ENCODE measurements around the gene ORMDL2. TPM values are rescaled to one million over a fixed set of nuclear protein-coding genes. Genes with fewer than 3 reads are reported as not detected.

Gene ORMDL2
- total RNA-seq, 2 experiments from 2014 or later: 52.7 to 67.1 TPM

DNA sequence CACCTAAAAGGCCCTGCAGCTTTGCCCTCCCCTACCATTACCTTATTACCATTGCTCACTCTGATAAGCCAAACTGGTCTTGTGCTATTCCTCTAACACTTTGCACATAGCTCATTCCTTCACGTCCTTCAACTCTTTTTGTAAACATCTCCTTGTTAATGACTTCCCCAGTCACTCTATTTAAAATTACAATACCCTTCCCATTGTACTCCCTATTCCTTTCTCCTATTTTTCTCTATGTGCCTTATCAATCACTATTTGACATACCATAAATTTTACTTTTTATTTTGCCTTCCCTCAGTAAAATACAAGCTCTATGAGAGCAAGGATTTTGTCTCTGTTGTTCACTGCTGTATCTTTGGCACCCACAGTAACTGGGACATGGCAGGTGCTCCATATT is 5.8 kb upstream of the ORMDL2 start:
- no peak overlapping the region for H3K27ac Mint-ChIP-seq
- DNase-seq: no peak
- no peak overlapping the region for H3K4me3 Mint-ChIP-seq
- POLR2A ChIA-PET: no interaction called here
- H3K4me1 Mint-ChIP-seq: peaks cover 40% of the 10 kb centered on the region
- peaks cover 31% of the 10 kb centered on the region for H3K36me3 Mint-ChIP-seq (ENCODE audit: low read depth)
- H3K9me3 Mint-ChIP-seq: no peaks in the 10 kb centered on the region
- no peaks in the 10 kb centered on the region for H3K27me3 Mint-ChIP-seq
- CTCF ChIA-PET: interaction anchor here (0.6 to 2.3 kb wide), 8 partner anchors 9 to 127 kb away, joined by 3 to 7 read pairs (median 3); partner anchors contain the start of gene DNAJC14

- ChIA-PET CTCF (interaction anchor here (0.9 kb wide), 1 partner anchor 11 kb away, joined by 3 read pairs; no protein-coding TSS in a partner anchor), POLR2A (no interaction called here)
- no peak for DNase-seq
- H3K27me3 Mint-ChIP-seq: no peaks in the 10 kb centered on the region
- H3K36me3 Mint-ChIP-seq (ENCODE audit: low read depth): peaks cover 30% of the 10 kb centered on the region
- H3K27ac Mint-ChIP-seq: no peak overlapping the region
- H3K4me3 Mint-ChIP-seq: no peak overlapping the region
- no peaks in the 10 kb centered on the region for H3K9me3 Mint-ChIP-seq
- H3K4me1 Mint-ChIP-seq: peaks cover 52% of the 10 kb centered on the region
Observed at GRCh38 chr12:55814257-55814656, 3.6 kb upstream of the ORMDL2 start.

- POLR2A ChIA-PET: no interaction called here
- Mint-ChIP-seq H3K27me3 (no peaks in the 10 kb centered on the region), H3K4me3 (no peak overlapping the region), H3K36me3 (ENCODE audit: low read depth) (peaks cover 33% of the 10 kb centered on the region), H3K4me1 (peaks cover 57% of the 10 kb centered on the region), H3K27ac (no peak overlapping the region), H3K9me3 (no peaks in the 10 kb centered on the region)
- DNase-seq: no peak
- CTCF ChIA-PET: interaction anchor here (0.6 kb wide), 1 partner anchor 9 kb away, joined by 3 read pairs; no protein-coding TSS in a partner anchor
Observed at GRCh38 chr12:55815473-55815872, 2.4 kb upstream of the ORMDL2 start.

- no peak overlapping the region for H3K27ac Mint-ChIP-seq
- H3K9me3 Mint-ChIP-seq: no peaks in the 10 kb centered on the region
- H3K4me3 Mint-ChIP-seq: no peak overlapping the region
- peaks cover 40% of the 10 kb centered on the region for H3K36me3 Mint-ChIP-seq (ENCODE audit: low read depth)
- H3K27me3 Mint-ChIP-seq: no peaks in the 10 kb centered on the region
- POLR2A ChIA-PET: interaction anchor here (0.6 to 1.0 kb wide), 3 partner anchors 7 to 290 kb away, joined by 3 to 5 read pairs (median 3); no protein-coding TSS in a partner anchor
- H3K4me1 Mint-ChIP-seq: peaks cover 50% of the 10 kb centered on the region
- no peak for DNase-seq
- CTCF ChIA-PET: interaction anchor here (0.6 to 1.6 kb wide), 9 partner anchors 13 to 124 kb away, joined by 3 to 10 read pairs (median 4); partner anchors contain the start of gene DNAJC14
Observed at GRCh38 chr12:55816881-55817344, 928 bp upstream of the ORMDL2 start.

DNA sequence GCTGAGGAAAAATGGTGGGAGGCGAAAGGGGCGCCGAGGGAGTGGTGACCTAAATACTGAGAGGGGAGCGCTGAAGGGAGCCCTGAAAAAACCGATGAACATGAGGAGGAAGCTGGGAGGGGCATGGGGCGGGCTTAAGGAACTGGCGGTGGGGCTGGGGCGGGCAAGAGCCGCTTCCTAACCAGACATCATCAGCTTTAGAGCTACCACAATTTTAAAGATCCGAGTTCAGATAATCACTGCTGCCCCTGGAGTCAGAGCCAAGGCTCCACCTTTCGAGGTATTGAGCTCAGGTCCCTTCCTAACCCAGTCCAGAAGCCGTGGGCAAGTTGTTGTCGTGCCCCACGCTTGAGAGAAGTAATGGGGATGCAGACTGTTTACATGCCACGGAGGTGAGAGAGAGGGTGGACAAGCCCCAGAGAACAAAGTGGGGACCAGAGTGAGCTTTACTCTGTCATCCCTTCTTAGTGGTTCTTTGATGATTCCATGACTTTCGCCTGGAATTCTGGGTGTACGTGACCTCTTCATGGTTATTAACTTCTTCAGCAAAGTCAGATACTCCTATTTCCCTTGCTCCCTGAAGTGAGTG is 393 bp downstream of the ORMDL2 start:
- DNase-seq: no peak
- Mint-ChIP-seq H3K4me3 (no peak overlapping the region), H3K27me3 (no peaks in the 10 kb centered on the region), H3K9me3 (no peaks in the 10 kb centered on the region), H3K36me3 (ENCODE audit: low read depth) (peaks cover 45% of the 10 kb centered on the region), H3K4me1 (peaks cover 43% of the 10 kb centered on the region), H3K27ac (no peak overlapping the region)
- POLR2A ChIA-PET: interaction anchor here (0.6 to 1.5 kb wide), 9 partner anchors 9 to 498 kb away, joined by 3 to 27 read pairs (median 3); partner anchors contain the start of genes CNPY2 and DNAJC14
- CTCF ChIA-PET: interaction anchor here (0.7 to 1.7 kb wide), 18 partner anchors 8 to 308 kb away, joined by 3 to 10 read pairs (median 3); partner anchors contain the start of gene DNAJC14

- Mint-ChIP-seq H3K36me3 (ENCODE audit: low read depth) (peaks cover 47% of the 10 kb centered on the region), H3K27ac (peak overlapping the region; percentile 6), H3K4me3 (no peak overlapping the region), H3K27me3 (no peaks in the 10 kb centered on the region), H3K4me1 (peaks cover 46% of the 10 kb centered on the region), H3K9me3 (no peaks in the 10 kb centered on the region)
- no peak for DNase-seq
- CTCF ChIA-PET: interaction anchor here (1.0 to 3.1 kb wide), 6 partner anchors 10 to 307 kb away, joined by 3 to 16 read pairs (median 4); partner anchors contain the start of gene DNAJC14
- POLR2A ChIA-PET: no interaction called here
Observed at GRCh38 chr12:55818886-55819285, 1.0 kb downstream of the ORMDL2 start.

DNA sequence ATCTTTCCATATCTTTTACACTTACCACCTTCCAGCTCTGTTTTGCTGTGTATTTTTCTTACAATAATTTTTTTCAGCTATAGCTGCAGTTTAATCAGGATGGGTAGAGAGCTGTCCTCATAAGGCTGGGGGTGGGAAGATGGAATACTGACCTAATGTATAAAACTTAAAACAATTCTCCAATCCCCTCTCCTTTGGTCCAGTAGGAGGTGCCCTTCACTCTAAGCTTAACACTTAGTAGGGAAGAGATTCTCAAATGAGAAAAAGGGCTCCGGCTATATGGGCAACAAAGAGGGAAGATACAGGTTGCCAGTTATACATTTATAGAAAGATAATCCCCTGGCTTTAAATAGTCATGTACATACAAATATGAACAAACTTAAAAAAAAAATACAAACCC is 2.8 kb downstream of the ORMDL2 start:
- H3K27ac Mint-ChIP-seq: no peak overlapping the region
- H3K4me1 Mint-ChIP-seq: peaks cover 47% of the 10 kb centered on the region

GRCh38 chr12:55822228-55822627 is 4.4 kb downstream of the ORMDL2 start:
- ChIA-PET CTCF (interaction anchor here (0.8 kb wide), 1 partner anchor 104 kb away, joined by 5 read pairs; no protein-coding TSS in a partner anchor), POLR2A (no interaction called here)
- no peaks in the 10 kb centered on the region for H3K9me3 Mint-ChIP-seq
- peaks cover 47% of the 10 kb centered on the region for H3K36me3 Mint-ChIP-seq (ENCODE audit: low read depth)
- DNase-seq: no peak
- no peak overlapping the region for H3K27ac Mint-ChIP-seq
- no peaks in the 10 kb centered on the region for H3K27me3 Mint-ChIP-seq
- H3K4me1 Mint-ChIP-seq: peaks cover 51% of the 10 kb centered on the region
- H3K4me3 Mint-ChIP-seq: no peak overlapping the region

More for the DNA sequence above, 2.8 kb downstream of the ORMDL2 start:
- POLR2A ChIA-PET: interaction anchor here (0.7 kb wide), 1 partner anchor 109 kb away, joined by 5 read pairs; no protein-coding TSS in a partner anchor
- CTCF ChIA-PET: interaction anchor here (0.7 to 3.1 kb wide), 6 partner anchors 8 to 134 kb away, joined by 3 to 16 read pairs (median 4); partner anchors contain the start of gene DNAJC14
- Mint-ChIP-seq H3K4me3 (no peak overlapping the region), H3K27me3 (no peaks in the 10 kb centered on the region), H3K9me3 (no peaks in the 10 kb centered on the region), H3K36me3 (ENCODE audit: low read depth) (peaks cover 41% of the 10 kb centered on the region)
- no peak for DNase-seq

- no peak for DNase-seq
- Mint-ChIP-seq H3K36me3 (ENCODE audit: low read depth) (peaks cover 55% of the 10 kb centered on the region), H3K27ac (peak overlapping the region; percentile 71), H3K4me1 (peaks cover 60% of the 10 kb centered on the region), H3K27me3 (no peaks in the 10 kb centered on the region), H3K9me3 (no peaks in the 10 kb centered on the region), H3K4me3 (no peak overlapping the region)
- CTCF ChIA-PET: interaction anchor here (1.4 to 1.6 kb wide), 2 partner anchors 11 to 173 kb away, joined by 4 to 5 read pairs; no protein-coding TSS in a partner anchor
- POLR2A ChIA-PET: no interaction called here
Observed at GRCh38 chr12:55823419-55823818, 5.6 kb downstream of the ORMDL2 start.

GRCh38 chr12:55824726-55825125 is 6.9 kb downstream of the ORMDL2 start:
- H3K4me3 Mint-ChIP-seq: peak overlapping the region; percentile 17
- peaks cover 52% of the 10 kb centered on the region for H3K4me1 Mint-ChIP-seq
- H3K27ac Mint-ChIP-seq: peak overlapping the region; percentile 70
- no peak for DNase-seq
- POLR2A ChIA-PET: interaction anchor here (0.7 kb wide), 1 partner anchor 110 kb away, joined by 5 read pairs; no protein-coding TSS in a partner anchor
- CTCF ChIA-PET: interaction anchor here (0.5 to 1.6 kb wide), 5 partner anchors 9 to 171 kb away, joined by 3 to 5 read pairs (median 3); no protein-coding TSS in a partner anchor
- peaks cover 51% of the 10 kb centered on the region for H3K36me3 Mint-ChIP-seq (ENCODE audit: low read depth)
- no peaks in the 10 kb centered on the region for H3K9me3 Mint-ChIP-seq
- H3K27me3 Mint-ChIP-seq: no peaks in the 10 kb centered on the region

DNA sequence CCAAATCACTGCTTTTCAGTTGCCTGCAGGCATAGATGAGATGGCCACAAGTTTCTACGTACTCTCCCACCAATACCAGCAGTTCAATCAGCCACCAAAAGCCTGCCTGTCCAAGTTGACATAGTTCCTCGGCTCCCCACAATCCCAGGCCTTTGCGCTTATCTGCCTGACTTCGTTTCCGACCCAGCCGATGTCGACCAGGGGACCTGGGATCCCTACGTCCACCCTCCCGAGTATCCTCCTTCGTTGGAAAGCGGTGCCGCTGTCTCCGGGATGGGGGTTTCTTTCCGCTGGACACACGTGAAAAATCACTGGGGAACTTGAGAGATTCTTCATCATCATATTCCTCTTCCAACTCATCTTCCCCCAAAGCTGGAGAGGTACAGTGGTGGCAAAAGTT is 10.0 kb downstream of the ORMDL2 start:
- no peak for DNase-seq
- H3K4me3 Mint-ChIP-seq: peak overlapping the region; percentile 96
- ChIA-PET CTCF (interaction anchor here (0.7 to 2.2 kb wide), 2 partner anchors 7 to 90 kb away, joined by 3 to 16 read pairs; no protein-coding TSS in a partner anchor), POLR2A (no interaction called here)
- peaks cover 30% of the 10 kb centered on the region for H3K36me3 Mint-ChIP-seq (ENCODE audit: low read depth)
- H3K9me3 Mint-ChIP-seq: no peaks in the 10 kb centered on the region
- H3K27ac Mint-ChIP-seq: peak overlapping the region; percentile 58
- peaks cover 73% of the 10 kb centered on the region for H3K4me1 Mint-ChIP-seq
- H3K27me3 Mint-ChIP-seq: no peaks in the 10 kb centered on the region

DNA sequence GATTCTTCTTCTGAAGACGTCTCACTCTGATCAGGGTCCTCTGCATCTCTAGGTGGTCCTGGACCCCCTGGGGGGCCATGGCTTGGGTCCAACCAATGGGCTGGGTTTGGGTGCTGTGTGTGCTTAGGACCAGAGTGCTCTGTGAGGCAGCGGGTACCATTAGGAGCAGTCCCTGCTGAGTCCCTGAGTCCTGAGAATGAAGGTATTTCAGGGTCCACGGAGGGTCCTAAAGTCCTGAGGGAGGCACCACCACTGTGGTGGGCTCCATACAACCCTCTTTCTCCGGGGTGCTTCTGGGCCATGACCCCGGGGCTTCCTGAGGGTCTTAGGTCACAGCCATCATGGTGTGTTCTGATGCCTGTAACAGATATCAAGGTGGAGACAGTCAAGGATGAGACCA is 10.5 kb downstream of the ORMDL2 start:
- ChIA-PET CTCF (interaction anchor here (2.2 to 3.4 kb wide), 2 partner anchors 8 to 99 kb away, joined by 16 to 18 read pairs; partner anchors contain the start of gene PYM1), POLR2A (interaction anchor here (1.0 kb wide), 1 partner anchor 102 kb away, joined by 6 read pairs; the partner anchor contains the start of gene DGKA)
- no peak for DNase-seq
- Mint-ChIP-seq H3K36me3 (ENCODE audit: low read depth) (peaks cover 25% of the 10 kb centered on the region), H3K27me3 (no peaks in the 10 kb centered on the region), H3K9me3 (no peaks in the 10 kb centered on the region), H3K4me1 (peaks cover 68% of the 10 kb centered on the region), H3K4me3 (peak overlapping the region; percentile 96), H3K27ac (peak overlapping the region; percentile 90)

Data from activated CD4-positive, alpha-beta T cell treated with anti-CD3 and anti-CD28 coated beads, Interleukin-2, amount 10 ng/mL, durations not matched to agents 7 days and 5 days (primary cell).